GM13976 (cell line): Measurements from ENCODE around the gene DENND5A.

ENCODE experiments used
- DNase-seq: peaks from one replicate; pipeline ENCODE4 v3.0.0; 2012; ENCODE audit warnings: low spot score
- CTCF ChIP-seq: IDR thresholded peaks from 2 replicates; pipeline ENCODE4 v1.5.1; 2012; ENCODE audit warnings: borderline replicate concordance, mild to moderate bottlenecking; ENCODE audit not compliant: insufficient read depth; ENCODE audit errors: extremely low read depth, missing control alignments, control extremely low read depth
- in situ Hi-C: fragments of 300-500 bp; cut with MboI; formaldehyde crosslinking; loops from one replicate; pipeline ENCODE4 v1.12.0; 2022; ENCODE audit warnings: low sequenced_read_pairs, mixed read lengths, inconsistent platforms; ENCODE audit not compliant: unreplicated experiment

Gene DENND5A

DNA sequence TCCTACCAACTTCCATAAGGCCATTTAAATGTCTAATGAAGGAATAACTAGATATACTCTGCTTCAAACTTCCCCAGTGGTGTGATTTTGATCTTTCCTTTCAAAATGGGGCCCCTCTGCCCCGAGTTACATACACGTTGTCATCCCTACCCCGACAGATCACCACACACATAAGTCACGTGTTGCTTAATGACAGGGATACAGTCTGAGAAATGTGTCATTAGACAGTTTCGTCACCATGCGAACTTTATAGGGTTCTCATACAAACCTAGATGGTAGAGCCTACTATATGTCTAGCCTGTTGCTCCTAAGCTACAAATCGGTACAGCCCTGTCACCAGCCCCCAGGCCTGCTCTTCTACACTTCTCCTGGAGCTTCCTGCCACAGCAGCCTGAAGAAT, 124.0 kb downstream of the DENND5A start:
- DNase-seq = no peak
- in situ Hi-C loops = no loop called here
- TF ChIP-seq CTCF = no peak

DNA sequence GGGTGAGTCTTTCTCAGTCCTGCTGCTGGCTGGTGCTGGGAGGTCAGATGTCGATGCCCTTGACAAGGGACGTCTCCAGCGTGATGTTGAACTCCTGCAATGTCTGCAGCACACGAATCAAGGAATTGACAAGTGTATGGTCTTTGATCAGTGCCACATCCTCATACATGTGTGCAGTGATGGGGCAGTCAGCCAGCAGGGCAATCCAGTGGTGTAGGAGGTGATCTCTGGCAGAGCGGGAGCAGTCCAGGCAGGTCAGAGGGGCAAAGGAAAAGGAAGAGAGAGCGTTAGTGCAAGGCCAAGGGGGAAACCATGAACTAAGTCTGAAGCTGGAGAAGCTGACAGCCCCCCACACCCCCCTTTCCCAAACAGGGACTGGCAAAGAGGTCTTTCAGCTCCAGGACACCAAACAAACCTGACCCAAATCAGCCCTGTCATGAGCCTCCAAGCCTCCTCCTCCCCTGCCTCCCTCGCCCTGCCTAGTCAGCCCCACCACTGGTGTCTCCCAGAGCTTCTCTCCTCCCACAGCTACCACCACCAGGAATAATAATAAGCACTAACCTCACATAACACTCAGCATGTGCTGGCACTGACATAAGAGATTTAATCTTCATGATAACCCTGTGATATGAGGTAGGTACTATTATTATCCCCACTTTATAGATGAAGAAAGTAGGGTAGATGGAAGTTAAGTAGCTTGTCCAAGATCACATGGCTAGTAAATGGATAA, 125.4 kb downstream of the DENND5A start:
- in situ Hi-C loops = no loop called here
- DNase-seq = no peak
- no peak for TF ChIP-seq CTCF

- TF ChIP-seq CTCF = no peak
- in situ Hi-C loops = no loop called here
- DNase-seq = no peak
Observed at GRCh38 chr11:9138612-9139579, 126.3 kb downstream of the DENND5A start.

DNA sequence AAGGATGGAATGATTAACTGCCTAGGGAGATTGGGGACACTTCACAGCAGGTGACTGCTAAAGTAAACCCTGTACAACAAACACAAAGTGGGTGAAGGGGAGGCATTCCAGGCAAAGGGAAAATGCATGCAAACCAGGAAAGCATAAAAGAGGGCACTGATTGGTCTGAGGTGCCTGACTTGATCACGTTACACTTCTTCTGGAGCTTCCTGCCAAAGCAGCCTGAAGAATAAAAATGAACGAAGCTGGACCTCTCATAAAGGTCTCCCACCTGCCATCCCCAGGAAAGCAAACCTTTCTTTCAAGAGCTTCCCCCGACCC, 127.1 kb downstream of the DENND5A start:
- no peak for DNase-seq
- TF ChIP-seq CTCF = no peak
- in situ Hi-C loops = no loop called here

DNA sequence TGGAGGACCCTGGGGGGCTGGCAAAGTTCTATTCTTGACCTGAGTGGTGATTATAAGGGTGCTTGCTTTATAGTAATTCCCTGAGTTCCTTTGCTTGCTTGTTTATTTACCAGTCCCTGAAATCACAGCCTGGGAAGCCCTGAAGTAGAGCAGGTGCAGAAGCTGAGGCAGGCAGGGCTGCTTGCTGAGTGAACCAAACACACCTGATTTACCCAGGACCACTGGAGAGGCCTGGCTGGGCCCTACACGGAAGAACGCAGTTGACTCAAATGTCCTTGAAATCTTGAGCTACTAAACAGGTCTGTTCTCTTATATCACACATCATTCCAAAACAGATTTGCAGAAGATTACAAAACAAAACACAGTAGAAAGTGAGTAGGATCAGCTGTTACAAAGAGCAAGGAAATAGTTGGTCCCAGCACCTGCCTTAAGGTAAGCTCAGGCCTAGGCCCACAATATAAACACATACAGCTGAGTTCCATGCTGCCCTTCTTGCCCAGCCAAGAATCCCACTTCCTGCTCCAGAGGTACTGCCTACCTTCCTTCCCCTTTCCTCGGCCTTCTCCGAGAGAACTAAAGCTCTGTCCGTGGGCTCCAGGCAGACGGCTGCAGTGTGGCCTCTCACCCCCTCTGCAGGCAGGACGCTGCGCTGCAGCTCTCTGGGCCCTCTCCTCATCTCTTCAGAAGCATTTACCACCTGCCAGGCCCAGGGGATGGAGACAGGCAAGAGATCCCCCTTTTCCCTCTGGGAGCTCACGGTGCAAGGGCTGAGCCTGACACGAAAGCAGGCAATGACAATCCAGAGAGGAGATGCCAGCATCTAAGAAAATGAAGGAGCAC, 127.6 kb downstream of the DENND5A start:
- in situ Hi-C loops = no loop called here
- peak; percentile 95 for TF ChIP-seq CTCF
- peak; percentile 71 for DNase-seq

DNA sequence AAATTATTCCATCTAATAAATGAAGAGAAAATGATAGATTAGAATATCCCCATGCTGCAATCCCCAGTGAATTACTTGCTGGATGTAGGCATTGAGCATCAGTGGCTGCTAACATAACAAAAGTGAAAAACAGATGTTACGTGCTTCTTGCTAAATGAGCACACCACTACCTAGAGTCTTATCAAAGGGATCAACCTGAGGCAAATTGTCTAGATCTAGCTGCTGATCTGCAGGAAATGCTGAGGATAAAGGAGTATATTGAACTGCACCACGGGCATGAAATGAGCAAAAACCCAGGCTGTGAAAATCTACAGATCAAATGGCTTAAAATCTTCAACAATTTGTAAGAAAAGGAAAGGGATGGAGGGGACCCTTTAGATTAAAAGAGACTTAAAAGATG, 128.4 kb downstream of the DENND5A start:
- in situ Hi-C loops = no loop called here
- no peak for DNase-seq
- no peak for TF ChIP-seq CTCF
